MG63 (cell line): ENCODE results near the gene ATM. TPM values are rescaled to one million over a fixed set of nuclear protein-coding genes. Genes with fewer than 3 reads are reported as not detected.

Source experiments
- DNase-seq: peaks from one replicate; pipeline ENCODE4 v3.0.0-alpha.2; 2020
- H3K27me3 ChIP-seq: fragments of 250-450 bp; sonication (Bioruptor Pico); 2 replicates; pipeline ENCODE4 v1.5.1; 2020; ENCODE audit warnings: mild to moderate bottlenecking, moderate library complexity
- H3K36me3 ChIP-seq: fragments of 250-450 bp; sonication (Bioruptor Pico); 2 replicates; pipeline ENCODE4 v1.5.1; 2020; ENCODE audit warnings: mild to moderate bottlenecking, moderate library complexity
- H3K4me3 ChIP-seq: fragments of 250-450 bp; sonication (Bioruptor Pico); 2 replicates; pipeline ENCODE4 v1.5.1; 2020; ENCODE audit warnings: mild to moderate bottlenecking, moderate library complexity
- H3K9me3 ChIP-seq: fragments of 250-450 bp; sonication (Bioruptor Pico); 2 replicates; pipeline ENCODE4 v1.5.1; 2020; ENCODE audit warnings: mild to moderate bottlenecking, moderate library complexity
- total RNA-seq: library from RNA; depleted of rRNA; stranded (reverse); fragments of >200 nt; shearing (Covaris generic); gene quantifications from 2 replicates; pipeline ENCODE4 v1.2.3, GENCODE V29; 2014; ENCODE audit warnings: low replicate concordance; rRNA removed

The ATM gene
- total RNA-seq = 10.8 and 24.3 TPM in 2 replicates

- DNase-seq = peak; percentile 99
- H3K27me3 ChIP-seq = no peaks in the 10 kb centered on the region
- peak within 1 kb of the TSS; percentile 79 for H3K4me3 ChIP-seq
- no peaks in the 10 kb centered on the region for H3K9me3 ChIP-seq
- peaks cover 15% of the 10 kb centered on the region for H3K36me3 ChIP-seq
Observed at GRCh38 chr11:108222574-108223347, at the start of gene ATM, which contains the start of gene NPAT. Gene ATM (plus strand): TSS chr11:108223067. CDS start chr11:108227625, 4,558 bp downstream. Gene NPAT (minus strand): TSS chr11:108222638. CDS start chr11:108222536, 102 bp downstream.

DNA sequence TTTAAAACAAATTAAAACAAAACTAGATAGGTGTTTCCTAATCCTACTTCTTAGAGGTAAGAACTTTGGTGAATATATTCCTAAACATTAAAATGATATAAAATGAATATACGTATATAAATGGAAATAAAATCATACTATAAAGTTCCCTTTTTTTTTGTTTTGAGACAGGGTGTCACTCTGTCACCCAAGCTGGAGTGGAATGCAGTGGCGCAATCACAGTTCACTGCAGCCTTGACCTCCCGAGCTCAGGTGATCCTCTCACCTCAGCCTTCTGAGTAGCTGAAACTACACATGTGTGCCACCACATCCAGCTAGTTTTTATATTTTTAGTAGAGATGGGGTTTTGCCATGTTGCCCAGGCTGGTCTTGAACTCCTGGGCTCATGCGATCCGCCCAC lies 45.3 kb upstream of the ATM start:
- Histone ChIP-seq H3K27me3 (no peaks in the 10 kb centered on the region), H3K36me3 (peaks cover 29% of the 10 kb centered on the region), H3K4me3 (no peak overlapping the region), H3K9me3 (no peaks in the 10 kb centered on the region)
- DNase-seq = no peak

DNA sequence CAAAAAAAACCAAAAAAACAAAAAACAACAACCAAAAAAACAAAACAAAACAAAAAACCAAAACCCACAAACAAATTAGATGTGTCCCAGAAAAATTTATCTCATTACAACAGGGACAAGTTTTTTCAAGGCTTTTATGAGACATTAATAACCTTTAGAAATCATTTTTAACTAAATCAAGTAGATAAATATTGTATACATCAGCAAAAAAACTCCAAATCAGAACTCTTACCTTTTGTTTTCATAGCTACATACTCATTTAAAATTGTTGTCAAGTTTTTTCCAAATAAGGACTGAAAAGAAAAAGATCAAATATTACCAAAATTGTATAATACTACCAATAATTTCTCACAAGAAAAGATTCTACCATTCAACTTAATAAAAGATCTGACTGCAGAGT lies 29.1 kb upstream of the ATM start:
- peaks cover 34% of the 10 kb centered on the region for H3K36me3 ChIP-seq
- H3K9me3 ChIP-seq = no peaks in the 10 kb centered on the region
- no peak overlapping the region for H3K4me3 ChIP-seq
- DNase-seq = no peak
- no peaks in the 10 kb centered on the region for H3K27me3 ChIP-seq

DNA sequence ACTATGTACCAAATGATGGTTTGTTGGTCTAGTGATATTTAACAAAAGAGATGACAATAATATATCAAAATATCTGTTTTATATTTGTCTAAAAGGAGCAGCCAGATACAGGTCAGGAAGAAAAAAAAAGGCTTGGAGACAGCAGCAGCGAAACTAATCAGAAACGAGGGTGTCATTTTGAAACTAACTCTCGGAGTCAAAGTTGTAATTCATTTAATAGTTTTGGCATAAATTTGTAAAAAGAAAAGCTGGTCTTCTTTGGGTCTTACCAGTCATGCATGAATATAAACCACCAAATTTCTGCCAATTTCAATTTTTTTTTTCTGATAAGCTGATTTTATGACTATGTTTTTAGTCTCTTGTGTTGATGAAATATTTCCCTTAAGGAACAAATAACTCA lies 26.0 kb upstream of the ATM start:
- no peak overlapping the region for H3K4me3 ChIP-seq
- no peaks in the 10 kb centered on the region for H3K27me3 ChIP-seq
- DNase-seq = no peak
- no peaks in the 10 kb centered on the region for H3K9me3 ChIP-seq
- H3K36me3 ChIP-seq = peaks cover 25% of the 10 kb centered on the region

DNA sequence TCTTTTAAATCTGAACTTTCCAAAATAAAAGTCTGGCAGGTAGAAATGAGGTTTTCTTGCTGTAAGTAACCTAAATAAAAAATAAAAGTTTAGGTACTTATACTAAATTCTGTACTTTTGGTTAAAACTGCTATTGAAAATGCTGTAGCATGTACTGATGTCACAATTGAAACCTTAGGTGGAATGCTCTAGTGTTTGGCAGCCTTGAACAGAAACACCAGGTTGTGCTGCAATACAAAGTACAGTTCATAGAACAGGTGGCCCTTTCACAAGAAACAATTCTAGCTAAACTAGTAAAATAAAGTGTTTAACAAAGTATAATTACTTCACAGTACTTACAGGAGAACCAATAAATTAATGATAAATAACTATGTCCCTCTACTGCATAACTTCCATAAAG lies 25.5 kb upstream of the ATM start:
- peaks cover 22% of the 10 kb centered on the region for H3K36me3 ChIP-seq
- no peaks in the 10 kb centered on the region for H3K27me3 ChIP-seq
- DNase-seq = no peak
- no peak overlapping the region for H3K4me3 ChIP-seq
- no peaks in the 10 kb centered on the region for H3K9me3 ChIP-seq

GRCh38 chr11:108198833-108199232 lies 24.0 kb upstream of the ATM start:
- Histone ChIP-seq H3K36me3 (peaks cover 30% of the 10 kb centered on the region), H3K9me3 (no peaks in the 10 kb centered on the region), H3K4me3 (no peak overlapping the region), H3K27me3 (no peaks in the 10 kb centered on the region)
- no peak for DNase-seq

GRCh38 chr11:108199446-108200321 lies 23.2 kb upstream of the ATM start:
- no peaks in the 10 kb centered on the region for H3K27me3 ChIP-seq

DNA sequence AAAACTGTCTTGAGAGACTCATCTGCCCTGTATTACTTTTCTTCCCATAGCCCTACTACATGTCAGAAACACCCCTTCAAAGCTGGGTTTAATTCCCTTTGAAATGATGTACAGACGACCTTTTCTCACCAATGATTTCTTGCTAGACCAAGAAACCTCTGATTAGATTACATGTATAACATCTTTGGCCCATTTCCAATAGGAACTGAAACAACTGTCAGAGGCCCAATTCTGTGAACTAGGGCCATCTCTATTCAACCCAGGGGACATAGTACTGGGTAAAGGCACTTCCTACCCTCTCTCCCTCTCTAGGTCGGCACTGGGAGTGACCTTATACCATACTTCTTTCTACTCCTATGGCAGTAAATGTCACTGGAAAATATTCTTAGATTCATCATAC lies 19.8 kb upstream of the ATM start:
- peaks cover 58% of the 10 kb centered on the region for H3K36me3 ChIP-seq
- H3K27me3 ChIP-seq = no peaks in the 10 kb centered on the region
- DNase-seq = no peak
- no peak overlapping the region for H3K4me3 ChIP-seq
- H3K9me3 ChIP-seq = peaks cover 20% of the 10 kb centered on the region

More at GRCh38 chr11:108199446-108200321, 23.2 kb upstream of the ATM start:
- Histone ChIP-seq H3K9me3 (peaks cover 3% of the 10 kb centered on the region; the same call in 1 of the 2 replicates), H3K36me3 (peaks cover 38% of the 10 kb centered on the region), H3K4me3 (no peak overlapping the region)
- DNase-seq = no peak

DNA sequence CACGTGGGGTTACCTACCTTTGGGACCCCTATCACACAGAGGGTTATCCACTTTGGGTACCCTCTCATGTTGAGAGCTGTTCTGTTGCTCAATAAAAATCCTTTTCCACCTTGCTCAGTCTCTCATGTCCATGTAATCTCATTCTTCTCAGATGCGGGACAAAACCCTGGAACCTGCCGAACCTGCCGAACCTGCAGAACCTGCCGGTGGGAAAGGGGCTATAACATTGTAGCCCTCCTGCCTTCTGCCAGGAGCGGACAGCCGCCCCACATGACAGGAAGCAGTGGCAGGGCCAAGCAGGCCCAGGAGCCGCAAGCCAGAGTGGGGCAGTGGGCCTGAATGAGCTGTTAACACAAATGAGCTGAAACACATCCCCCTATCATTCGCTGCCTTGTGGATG lies 18.5 kb upstream of the ATM start:
- no peak for DNase-seq
- Histone ChIP-seq H3K9me3 (peaks cover 20% of the 10 kb centered on the region), H3K27me3 (no peaks in the 10 kb centered on the region), H3K4me3 (no peak overlapping the region), H3K36me3 (peaks cover 71% of the 10 kb centered on the region)

DNA sequence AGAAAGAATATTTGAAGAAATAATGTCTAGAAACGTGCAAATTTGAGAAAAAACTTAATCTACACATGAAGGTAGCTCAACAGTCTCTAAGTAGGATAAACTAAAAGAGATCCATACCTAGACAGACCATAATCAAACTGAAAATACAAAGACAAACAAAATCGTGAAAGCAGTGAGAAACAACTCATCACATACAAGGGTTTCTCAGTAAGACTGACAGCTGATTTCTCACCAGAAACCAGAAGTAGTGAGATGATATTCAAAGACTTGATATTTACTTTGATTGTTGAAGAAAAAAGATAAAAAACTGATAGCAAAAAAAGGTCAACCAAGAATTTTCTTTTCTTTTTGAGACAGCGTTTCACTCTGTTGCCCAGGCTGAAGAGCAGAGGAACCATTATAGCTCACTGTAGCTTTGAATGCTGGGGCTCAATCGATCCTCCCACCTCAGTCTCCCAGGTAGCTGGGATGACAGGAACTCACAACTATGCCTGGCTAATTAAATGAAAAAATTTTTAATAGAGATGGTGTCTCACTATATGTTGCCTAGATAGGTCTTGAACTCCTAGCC lies 17.9 kb upstream of the ATM start:
- Histone ChIP-seq H3K9me3 (peaks cover 20% of the 10 kb centered on the region), H3K27me3 (no peaks in the 10 kb centered on the region), H3K4me3 (no peak overlapping the region), H3K36me3 (peaks cover 70% of the 10 kb centered on the region)
- DNase-seq = no peak

- peak; percentile 41 for DNase-seq
- Histone ChIP-seq H3K9me3 (peaks cover 20% of the 10 kb centered on the region), H3K4me3 (no peak overlapping the region), H3K36me3 (peaks cover 79% of the 10 kb centered on the region), H3K27me3 (no peaks in the 10 kb centered on the region)
Observed at GRCh38 chr11:108206171-108206570, 16.7 kb upstream of the ATM start.

- DNase-seq = no peak
- H3K9me3 ChIP-seq = peaks cover 20% of the 10 kb centered on the region
- no peak overlapping the region for H3K4me3 ChIP-seq
- peaks cover 83% of the 10 kb centered on the region for H3K36me3 ChIP-seq
- H3K27me3 ChIP-seq = no peaks in the 10 kb centered on the region
Observed at GRCh38 chr11:108206969-108207682, 15.7 kb upstream of the ATM start.

GRCh38 chr11:108207683-108208060 lies 15.2 kb upstream of the ATM start:
- no peaks in the 10 kb centered on the region for H3K27me3 ChIP-seq
- peaks cover 20% of the 10 kb centered on the region for H3K9me3 ChIP-seq
- H3K36me3 ChIP-seq = peaks cover 80% of the 10 kb centered on the region
- no peak overlapping the region for H3K4me3 ChIP-seq
- DNase-seq = no peak

DNA sequence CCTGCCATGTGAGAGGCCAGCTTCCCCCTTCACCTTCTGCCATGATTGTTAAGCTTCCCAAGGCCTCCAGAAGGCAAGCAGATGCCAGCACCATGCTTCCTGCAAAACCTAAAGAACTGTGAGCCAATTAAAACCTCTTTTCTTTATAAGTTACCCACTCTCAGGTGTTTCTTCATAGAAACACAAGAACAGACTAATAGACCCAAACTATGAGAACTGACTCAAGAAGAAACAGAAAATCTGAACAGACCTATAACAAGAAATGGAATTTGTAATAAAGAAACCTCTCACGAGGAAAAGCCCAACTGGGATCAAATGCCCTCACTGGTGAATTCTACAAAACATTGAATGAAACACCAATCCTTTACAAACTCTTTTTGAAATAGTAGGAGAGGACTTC lies 12.4 kb upstream of the ATM start:
- H3K4me3 ChIP-seq = no peak overlapping the region
- H3K36me3 ChIP-seq = peaks cover 69% of the 10 kb centered on the region
- H3K9me3 ChIP-seq = peaks cover 13% of the 10 kb centered on the region
- no peaks in the 10 kb centered on the region for H3K27me3 ChIP-seq
- DNase-seq = no peak

DNA sequence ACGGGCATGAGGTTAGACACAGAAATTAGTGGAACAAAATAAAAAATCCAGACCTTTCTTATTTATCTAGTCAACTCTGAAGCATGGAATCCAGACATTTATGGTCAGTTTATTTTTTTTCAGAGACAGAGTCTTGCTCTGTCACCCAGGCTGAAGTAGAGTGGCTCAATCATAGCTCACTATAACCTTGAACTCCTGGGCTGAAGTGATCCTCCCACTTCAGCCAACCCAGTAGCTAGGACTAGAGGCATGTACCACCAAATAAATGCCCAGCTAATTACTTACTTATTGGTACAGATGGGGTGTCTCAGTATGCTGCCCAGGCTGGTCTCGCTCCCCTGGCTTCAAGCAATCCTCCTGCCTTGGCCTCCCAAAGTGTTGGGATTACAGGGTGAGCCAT lies 9.1 kb upstream of the ATM start:
- H3K36me3 ChIP-seq = peaks cover 44% of the 10 kb centered on the region
- no peaks in the 10 kb centered on the region; the same call in 1 of the 2 replicates for H3K9me3 ChIP-seq
- no peak overlapping the region for H3K4me3 ChIP-seq
- DNase-seq = no peak
- H3K27me3 ChIP-seq = no peaks in the 10 kb centered on the region

GRCh38 chr11:108216988-108217387 lies 5.9 kb upstream of the ATM start:
- Histone ChIP-seq H3K27me3 (no peaks in the 10 kb centered on the region), H3K36me3 (peaks cover 34% of the 10 kb centered on the region), H3K9me3 (no peaks in the 10 kb centered on the region), H3K4me3 (no peak overlapping the region)
- DNase-seq = no peak
